ENCODE data around the gene DOCK4. TPM values are rescaled to one million over a fixed set of nuclear protein-coding genes. Genes with fewer than 3 reads are reported as not detected.

The DOCK4 gene
- polyA plus RNA-seq, 1 donor (not counting 4 experiments of a cell fraction or from before 2014, with no cell fraction given): 13.9 TPM

GRCh38 chr7:112138938-112139337 lies 67.3 kb downstream of the DOCK4 start:
- no peak overlapping the region for H3K9ac ChIP-seq (ENCODE audit: control insufficient read depth, extremely low read depth, insufficient read depth, low read length)
- no peaks in the 10 kb centered on the region for H3K4me1 ChIP-seq (ENCODE audit: control insufficient read depth, extremely low read depth, insufficient read depth, low read length)
- no peaks in the 10 kb centered on the region for H3K27me3 ChIP-seq (ENCODE audit: control insufficient read depth, extremely low read depth, insufficient read depth, low read length)
- no peak for DNase-seq (ENCODE audit: low read depth, low spot score)
- no peak overlapping the region for H3K4me2 ChIP-seq (ENCODE audit: control insufficient read depth, extremely low read depth, insufficient read depth, low read depth, low read length)
- dilution Hi-C loops (cut with MboI; ENCODE audit: extremely low pct_ligation_motif_present, low sequenced_read_pairs): no loop called here
- H3K79me2 ChIP-seq (ENCODE audit: control insufficient read depth, insufficient read depth, low read length): peaks cover 33% of the 10 kb centered on the region
- H2AFZ ChIP-seq (ENCODE audit: control insufficient read depth, low read length): no peak overlapping the region
- FAIRE-seq: no peak
- TF ChIP-seq EZH2 (IDR thresholded peaks at IDR 0.05; ENCODE audit: low read length): no peak
- TF ChIP-seq CTCF (optimal IDR thresholded peaks at IDR 0.05 in 1 of 3, IDR thresholded peaks at IDR 0.05 in 1 of 3, conservative IDR thresholded peaks at IDR 0.05 in 1 of 3; ENCODE audit: extremely low read depth in 1 of 3, insufficient read depth in 2 of 3, low read length in 3 of 3): no peak
- no peaks in the 10 kb centered on the region for H3K9me3 ChIP-seq (ENCODE audit: control insufficient read depth, low read depth, low read length)
- no peak overlapping the region for H3K4me3 ChIP-seq (ENCODE audit: control insufficient read depth in 2 of 3, extremely low read depth in 1 of 3, insufficient read depth in 2 of 3, low read depth in 1 of 3, low read length in 3 of 3)
- H3K9me1 ChIP-seq (ENCODE audit: control insufficient read depth, extremely low read depth, insufficient read depth, low read length): no peaks in the 10 kb centered on the region
- no peaks in the 10 kb centered on the region for H3K36me3 ChIP-seq (ENCODE audit: control insufficient read depth in 2 of 2, extremely low read depth in 1 of 2, insufficient read depth in 2 of 2, low read length in 2 of 2)
- H4K20me1 ChIP-seq (ENCODE audit: control insufficient read depth, extremely low read depth, insufficient read depth, low read length): no peaks in the 10 kb centered on the region
- no peak overlapping the region for H3K27ac ChIP-seq (ENCODE audit: control insufficient read depth, insufficient read depth, low read length)

GRCh38 chr7:112138325-112138852 lies 67.8 kb downstream of the DOCK4 start:
- Histone ChIP-seq H3K9me3 (ENCODE audit: control insufficient read depth, low read depth, low read length) (no peaks in the 10 kb centered on the region), H2AFZ (ENCODE audit: control insufficient read depth, low read length) (no peak overlapping the region), H3K9me1 (ENCODE audit: control insufficient read depth, extremely low read depth, insufficient read depth, low read length) (no peaks in the 10 kb centered on the region), H4K20me1 (ENCODE audit: control insufficient read depth, extremely low read depth, insufficient read depth, low read length) (no peaks in the 10 kb centered on the region), H3K27me3 (ENCODE audit: control insufficient read depth, extremely low read depth, insufficient read depth, low read length) (no peaks in the 10 kb centered on the region), H3K9ac (ENCODE audit: control insufficient read depth, extremely low read depth, insufficient read depth, low read length) (no peak overlapping the region), H3K79me2 (ENCODE audit: control insufficient read depth, insufficient read depth, low read length) (peaks cover 30% of the 10 kb centered on the region), H3K4me1 (ENCODE audit: control insufficient read depth, extremely low read depth, insufficient read depth, low read length) (no peaks in the 10 kb centered on the region), H3K36me3 (ENCODE audit: control insufficient read depth in 2 of 2, extremely low read depth in 1 of 2, insufficient read depth in 2 of 2, low read length in 2 of 2) (no peaks in the 10 kb centered on the region), H3K27ac (ENCODE audit: control insufficient read depth, insufficient read depth, low read length) (no peak overlapping the region), H3K4me2 (ENCODE audit: control insufficient read depth, extremely low read depth, insufficient read depth, low read depth, low read length) (no peak overlapping the region), H3K4me3 (ENCODE audit: control insufficient read depth in 2 of 3, extremely low read depth in 1 of 3, insufficient read depth in 2 of 3, low read depth in 1 of 3, low read length in 3 of 3) (no peak overlapping the region)
- dilution Hi-C loops (cut with MboI; ENCODE audit: extremely low pct_ligation_motif_present, low sequenced_read_pairs): no loop called here
- DNase-seq (ENCODE audit: low read depth, low spot score) (no peak), FAIRE-seq (no peak)
- no peak for TF ChIP-seq EZH2 (IDR thresholded peaks at IDR 0.05; ENCODE audit: low read length)
- no peak for TF ChIP-seq CTCF (optimal IDR thresholded peaks at IDR 0.05 in 1 of 3, IDR thresholded peaks at IDR 0.05 in 1 of 3, conservative IDR thresholded peaks at IDR 0.05 in 1 of 3; ENCODE audit: extremely low read depth in 1 of 3, insufficient read depth in 2 of 3, low read length in 3 of 3)
